HepG2 (cell line): ENCODE measurements around the gene FBF1. TPM values are rescaled to one million over a fixed set of nuclear protein-coding genes. Genes with fewer than 3 reads are reported as not detected.

Source experiments
- CERS6 ChIP-seq: sonication (generic); formaldehyde crosslinking; IDR thresholded peaks from 2 replicates; pipeline ENCODE4 v1.5.0; 2020; ENCODE audit warnings: missing genetic modification reagents
- DRAP1 ChIP-seq: IDR thresholded peaks from 2 replicates; pipeline ENCODE4 v1.6.1; 2016; ENCODE audit warnings: missing genetic modification reagents, missing compliant biosample characterization
- MTA1 ChIP-seq: sonication (generic); formaldehyde crosslinking; IDR thresholded peaks from 2 replicates; pipeline ENCODE4 v1.4.0; 2020; ENCODE audit warnings: missing genetic modification reagents, mild to moderate bottlenecking, borderline replicate concordance
- TEAD3 ChIP-seq: optimal IDR thresholded peaks from 2 replicates; pipeline ENCODE3; 2016; ENCODE audit warnings: borderline replicate concordance
- TFAP4 ChIP-seq: sonication (generic); IDR thresholded peaks from 2 replicates; pipeline ENCODE4 v1.6.1; 2016; ENCODE audit warnings: low read depth, borderline replicate concordance
- YEATS2 ChIP-seq: sonication (generic); formaldehyde crosslinking; IDR thresholded peaks from 2 replicates; pipeline ENCODE4 v1.4.0; 2020; ENCODE audit warnings: missing genetic modification reagents, borderline replicate concordance
- ZBTB40 ChIP-seq, 2 experiments: fragments of 450-650 bp in 1 of 2; sonication (generic) in 1 of 2; formaldehyde crosslinking in 1 of 2; IDR thresholded peaks; 2 replicates each; pipeline versions ENCODE4 v1.6.1 to v1.8.0; 2016 to 2022; ENCODE audit warnings: antibody characterized with exemption in 1 of 2, mild to moderate bottlenecking in 1 of 2, missing genetic modification reagents in 1 of 2
- ZBTB7A ChIP-seq: sonication (generic); formaldehyde crosslinking; IDR thresholded peaks from 2 replicates; pipeline ENCODE4 v1.8.0; 2022; ENCODE audit warnings: mild to moderate bottlenecking, missing genetic modification reagents
- ZFX ChIP-seq: sonication (generic); formaldehyde crosslinking; IDR thresholded peaks from 2 replicates; pipeline ENCODE4 v1.4.0; 2020; ENCODE audit warnings: mild to moderate bottlenecking, low read depth, missing genetic modification reagents, moderate library complexity
- ZNF232 ChIP-seq: sonication (generic); formaldehyde crosslinking; IDR thresholded peaks from 2 replicates; pipeline ENCODE4 v1.4.0; 2020; ENCODE audit warnings: missing genetic modification reagents, borderline replicate concordance
- ZNF430 ChIP-seq: sonication (generic); formaldehyde crosslinking; IDR thresholded peaks from 2 replicates; pipeline ENCODE4 v1.9.0; 2021; ENCODE audit warnings: mild to moderate bottlenecking, missing genetic modification reagents
- ZNF691 ChIP-seq: sonication (generic); formaldehyde crosslinking; IDR thresholded peaks from 2 replicates; pipeline ENCODE4 v1.4.0; 2020; ENCODE audit warnings: missing genetic modification reagents, low read depth, mild to moderate bottlenecking, borderline replicate concordance
- ZNF761 ChIP-seq: sonication (generic); formaldehyde crosslinking; conservative IDR thresholded peaks from 2 replicates; pipeline ENCODE4 v1.4.0; 2020; ENCODE audit warnings: mild to moderate bottlenecking, missing genetic modification reagents
- polyA plus RNA-seq, 8 experiments: library from polyadenylated mRNA; depleted of rRNA in 3 of 8; stranded (reverse) in 7 of 8; unstranded in 1 of 8; fragments of >200 nt; fragmentation: Illumina TruSeq in 4 of 8; extraction: Trizol in 4 of 8; gene quantifications; 2 replicates each; pipeline versions ENCODE4 v1.2.1 to v1.2.3, GENCODE V29; 2011 to 2016; ENCODE audit warnings: low read depth in 4 of 8, missing spikeins in 1 of 8, mixed read lengths in 1 of 8; ENCODE audit not compliant: insufficient read depth in 1 of 8
- total RNA-seq, 5 experiments: library from RNA; depleted of rRNA; stranded (reverse); fragments of >200 nt; fragmentation: Illumina TruSeq; extraction: Trizol; gene quantifications; 2 replicates each; pipeline ENCODE4 v1.2.3, GENCODE V29; 2016; ENCODE audit warnings: low read depth in 1 of 5

FBF1 gene
- total and polyA plus RNA-seq, 2 of the 13 experiments (the other 11 are each of a cell fraction or from before 2014, with no cell fraction given): 2.4 to 8.1 TPM

- TF ChIP-seq ZBTB40 (IDR thresholded peaks at IDR 0.05): no peak
- TF ChIP-seq ZBTB40 (CRISPR knock-in tag; IDR thresholded peaks at IDR 0.05): no peak
- TF ChIP-seq ZNF761 (CRISPR knock-in tag): 0 out of 2 replicates have a peak, but pooled peaks have one; percentile 23
- TF ChIP-seq ZNF691 (CRISPR knock-in tag): 0 out of 2 replicates have a peak, but pooled peaks have one; percentile 29
- TF ChIP-seq MTA1: peak; percentile 33; the same call in 1 of the 2 replicates
- TF ChIP-seq DRAP1 (CRISPR knock-in tag): no peak
- peak; percentile 46; the same call in 1 of the 2 replicates for TF ChIP-seq ZFX
- 0 out of 2 replicates have a peak, but pooled peaks have one; percentile 51 for TF ChIP-seq ZBTB7A
- no peak for TF ChIP-seq CERS6 (CRISPR knock-in tag)
- TF ChIP-seq ZNF430 (CRISPR knock-in tag): no peak
- TF ChIP-seq ZNF232 (CRISPR knock-in tag): no peak
- no peak for TF ChIP-seq TFAP4
- no peak for TF ChIP-seq YEATS2 (CRISPR knock-in tag)
- TF ChIP-seq TEAD3: peak; percentile 8
These were observed 34.5 kb downstream of the FBF1 start (continued) for GRCh38 chr17:75906143-75906884.
